GM18505 (cell line): ENCODE data around the gene PCDH7.

ENCODE experiments used
- ATAC-seq: cut with Tn5 transposase; IDR thresholded peaks from one replicate; pipeline ENCODE4 v1.9.1; 2021; ENCODE audit not compliant: unreplicated experiment
- POLR2A ChIP-seq: IDR thresholded peaks from 4 replicates; pipeline ENCODE4 v1.6.1; 2011; ENCODE audit warnings: borderline replicate concordance; ENCODE audit not compliant: insufficient read depth, insufficient read length; ENCODE audit errors: extremely low read depth

PCDH7 gene

DNA sequence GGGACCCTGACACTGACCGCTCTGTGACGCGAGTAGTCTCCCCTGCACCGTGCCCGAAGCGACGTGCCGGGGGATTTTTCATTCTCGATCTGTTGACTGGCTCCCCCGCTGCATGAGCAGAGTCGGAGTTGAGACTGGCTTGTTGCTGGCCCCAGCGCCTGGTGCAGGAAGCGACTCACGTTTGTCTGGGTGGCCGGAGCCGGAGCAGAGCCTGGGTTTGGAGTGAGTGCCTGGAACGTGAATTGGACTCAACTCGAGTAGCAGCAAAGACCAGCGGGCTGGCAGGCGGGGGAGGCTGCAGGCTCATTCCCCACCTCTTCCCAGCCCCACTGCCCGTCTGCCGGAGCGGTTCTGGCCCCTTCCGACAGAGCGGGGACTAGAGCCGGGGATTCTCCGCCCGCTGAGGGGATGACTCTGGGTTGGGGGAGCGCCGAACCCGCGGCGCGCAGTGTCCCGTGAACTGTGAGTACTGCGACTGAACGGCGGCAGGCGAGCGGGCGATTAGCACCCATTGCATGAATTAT lies 554 bp downstream of the PCDH7 start:
- TF ChIP-seq POLR2A, result no peak
- ATAC-seq, result no peak

GRCh38 chr4:30721185-30722091 lies 1.3 kb downstream of the PCDH7 start:
- TF ChIP-seq POLR2A, result no peak
- no peak for ATAC-seq

GRCh38 chr4:30722092-30722358 lies 1.9 kb downstream of the PCDH7 start:
- TF ChIP-seq POLR2A, result no peak

DNA sequence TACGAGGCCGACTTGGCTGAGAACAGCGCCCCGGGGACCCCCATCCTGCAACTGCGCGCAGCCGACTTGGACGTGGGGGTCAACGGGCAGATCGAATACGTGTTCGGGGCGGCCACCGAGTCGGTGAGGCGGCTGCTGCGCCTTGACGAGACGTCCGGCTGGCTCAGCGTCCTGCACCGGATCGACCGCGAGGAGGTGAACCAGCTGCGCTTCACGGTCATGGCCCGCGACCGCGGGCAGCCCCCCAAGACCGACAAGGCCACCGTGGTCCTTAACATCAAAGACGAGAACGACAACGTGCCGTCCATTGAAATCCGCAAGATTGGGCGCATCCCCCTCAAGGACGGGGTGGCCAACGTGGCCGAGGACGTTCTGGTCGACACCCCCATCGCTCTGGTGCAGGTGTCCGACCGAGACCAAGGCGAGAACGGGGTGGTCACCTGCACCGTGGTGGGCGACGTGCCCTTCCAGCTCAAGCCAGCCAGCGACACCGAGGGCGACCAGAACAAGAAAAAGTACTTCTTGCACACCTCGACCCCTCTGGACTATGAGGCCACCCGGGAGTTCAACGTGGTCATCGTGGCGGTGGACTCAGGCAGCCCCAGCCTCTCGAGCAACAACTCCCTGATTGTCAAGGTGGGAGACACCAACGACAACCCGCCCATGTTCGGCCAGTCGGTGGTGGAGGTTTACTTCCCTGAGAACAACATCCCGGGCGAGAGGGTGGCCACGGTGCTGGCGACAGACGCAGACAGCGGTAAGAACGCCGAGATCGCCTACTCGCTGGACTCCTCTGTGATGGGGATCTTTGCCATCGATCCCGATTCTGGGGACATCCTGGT lies 2.4 kb downstream of the PCDH7 start:
- ATAC-seq, result no peak
- no peak for TF ChIP-seq POLR2A

More at GRCh38 chr4:30722092-30722358, 1.9 kb downstream of the PCDH7 start:
- no peak for ATAC-seq

GRCh38 chr4:30723201-30723955 lies 3.2 kb downstream of the PCDH7 start:
- no peak for TF ChIP-seq POLR2A
- ATAC-seq, result no peak

- TF ChIP-seq POLR2A, result no peak
Observed at GRCh38 chr4:30724247-30724646, 4.1 kb downstream of the PCDH7 start.

GRCh38 chr4:30725562-30725961 lies 5.4 kb downstream of the PCDH7 start:
- no peak for ATAC-seq
- TF ChIP-seq POLR2A, result no peak

More at GRCh38 chr4:30724247-30724646, 4.1 kb downstream of the PCDH7 start:
- ATAC-seq, result no peak

GRCh38 chr4:30726090-30726675 lies 6.0 kb downstream of the PCDH7 start:
- TF ChIP-seq POLR2A, result no peak
- no peak for ATAC-seq

- ATAC-seq, result no peak
- no peak for TF ChIP-seq POLR2A
Observed at GRCh38 chr4:30727409-30727808, 7.2 kb downstream of the PCDH7 start.

- no peak for ATAC-seq
- no peak for TF ChIP-seq POLR2A
Observed at GRCh38 chr4:30728311-30728710, 8.1 kb downstream of the PCDH7 start.

DNA sequence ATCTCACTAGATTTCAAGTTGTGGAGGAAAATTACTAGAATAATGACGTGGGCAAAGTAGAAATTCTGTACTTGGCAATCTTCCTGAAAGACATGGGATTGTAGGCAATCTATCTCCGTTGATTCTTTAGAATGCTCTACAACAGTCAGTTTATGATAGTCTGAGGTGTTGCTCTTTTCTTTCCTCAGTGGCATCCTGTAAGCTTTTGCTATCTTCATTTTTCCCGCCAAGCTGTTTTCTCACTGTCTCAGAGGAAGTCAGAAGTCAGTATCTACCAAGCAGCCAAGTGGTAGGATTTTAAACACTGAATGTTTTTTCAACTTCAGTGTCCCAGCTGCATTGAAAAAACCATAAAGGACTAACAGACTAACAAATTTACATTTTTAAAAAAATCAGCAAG lies 23.7 kb downstream of the PCDH7 start:
- ATAC-seq, result no peak
- no peak for TF ChIP-seq POLR2A

DNA sequence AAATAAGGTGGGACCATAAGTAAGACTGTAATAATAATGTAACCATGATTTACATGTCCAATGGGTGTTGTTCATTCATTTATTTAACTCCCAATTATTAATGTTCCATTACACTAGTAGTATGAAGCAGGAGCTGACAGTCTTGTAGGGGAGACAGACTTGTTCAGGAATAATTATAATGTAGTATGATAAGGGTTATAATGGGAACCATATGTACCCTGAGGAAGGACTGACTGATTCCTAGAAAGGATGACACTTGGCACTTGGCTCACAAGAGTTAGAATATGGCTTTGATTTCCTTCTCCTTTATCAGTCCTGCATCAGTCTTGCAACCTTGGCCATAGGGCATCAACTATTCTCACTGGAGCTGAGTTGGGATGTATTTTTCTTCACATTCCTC lies 24.2 kb downstream of the PCDH7 start:
- TF ChIP-seq POLR2A, result no peak

More for the DNA sequence above, 24.2 kb downstream of the PCDH7 start:
- ATAC-seq, result no peak
